A549 (cell line): ENCODE data around the gene DNAJC16. TPM values are rescaled to one million over a fixed set of nuclear protein-coding genes. Genes with fewer than 3 reads are reported as not detected.
A peak's percentile ranks its signal among the peaks of the same experiment; 100 is the strongest.
"Not testable (repeated sequence)": the region's sequence is repeated elsewhere in the genome, so short reads cannot be mapped to it uniquely, and the experiment has no call there.

ENCODE experiments used
- ATAC-seq, 2 experiments: fragments of 200-7000 bp in 1 of 2; fragments of >200 bp in 1 of 2; cut with Nextera tagmentation in 1 of 2; cut with Tn5 transposase in 1 of 2; 3 replicates each; pipeline versions ENCODE4 v1.8.0 to v1.9.1; 2018 to 2020; ENCODE audit warnings: mild to moderate bottlenecking in 1 of 2, moderate library complexity in 1 of 2
- CTCF ChIA-PET: fragments of 300-600 bp; sonication (Branson Sonifier 250); formaldehyde crosslinking; extraction: SDS; loops from one replicate; lab custom pipeline; 2021; ENCODE audit warnings: antibody characterized with exemption, inconsistent platforms; lab: Yijun Ruan, JAX
- POLR2A ChIA-PET: fragments of 350-600 bp; formaldehyde crosslinking; extraction: SDS; loops from one replicate; lab custom pipeline; 2021; ENCODE audit warnings: antibody characterized with exemption, inconsistent platforms; lab: Yijun Ruan, JAX
- DNase-seq, 2 experiments: peaks; one replicate each; pipeline versions ENCODE4 v3.0.0 to v3.0.0-alpha.2; 2011 to 2016; ENCODE audit warnings: low read depth in 1 of 2, low spot score in 1 of 2
- FAIRE-seq: peaks from 2 replicates; lab custom pipeline; 2011; peaks lifted over from hg19 to GRCh38; lab: Jason Lieb, UNC
- H3K27ac ChIP-seq, 2 experiments: fragments of >200 bp; sonication (Bioruptor Twin); formaldehyde crosslinking; 3 replicates each; pipeline ENCODE4 v1.5.1; 2016 to 2017
- H3K4me1 ChIP-seq: fragments of >200 bp; sonication (Bioruptor Twin); formaldehyde crosslinking; 3 replicates; pipeline ENCODE4 v1.6.1; 2016
- H3K4me2 ChIP-seq: fragments of >200 bp; sonication (Bioruptor Twin); formaldehyde crosslinking; 3 replicates; pipeline ENCODE4 v1.6.1; 2016
- H3K4me3 ChIP-seq: fragments of >200 bp; sonication (Bioruptor Twin); formaldehyde crosslinking; 3 replicates; pipeline ENCODE4 v1.5.1; 2016
- H3K9me3 ChIP-seq: fragments of >200 bp; sonication (Bioruptor Twin); formaldehyde crosslinking; 3 replicates; pipeline ENCODE4 v1.6.1; 2016
- BHLHE40 ChIP-seq: IDR thresholded peaks from 2 replicates; pipeline ENCODE4 v1.6.1; 2012; ENCODE audit warnings: low read depth, low read length, inconsistent platforms
- CBX2 ChIP-seq: fragments of 200-600 bp; sonication (generic); IDR thresholded peaks from 2 replicates; pipeline ENCODE4 v1.6.1; 2016; ENCODE audit warnings: low read depth, mild to moderate bottlenecking, borderline replicate concordance
- CBX8 ChIP-seq: fragments of 200-600 bp; sonication (generic); IDR thresholded peaks from 2 replicates; pipeline ENCODE4 v1.6.1; 2016
- CEBPB ChIP-seq, 2 experiments: fragments of >200 bp in 1 of 2; sonication (Bioruptor Twin) in 1 of 2; formaldehyde crosslinking in 1 of 2; IDR thresholded peaks; 2 replicates each; pipeline ENCODE4 v1.6.1; 2012 to 2016
- EP300 ChIP-seq, 2 experiments: fragments of >200 bp; sonication (Bioruptor Twin); formaldehyde crosslinking; IDR thresholded peaks; 2 replicates in 1 of 2; 3 replicates in 1 of 2; pipeline ENCODE4 v1.6.1; 2016 to 2017
- HOXA7 ChIP-seq: fragments of 250-450 bp; sonication (Bioruptor Pico); IDR thresholded peaks from 2 replicates; pipeline ENCODE4 v1.5.0; 2020; ENCODE audit warnings: mild to moderate bottlenecking, moderate library complexity
- HOXB5 ChIP-seq: fragments of 250-450 bp; sonication (Bioruptor Pico); IDR thresholded peaks from 2 replicates; pipeline ENCODE4 v1.5.0; 2020; ENCODE audit warnings: mild to moderate bottlenecking, moderate library complexity
- JUNB ChIP-seq: fragments of >200 bp; sonication (Bioruptor Twin); formaldehyde crosslinking; IDR thresholded peaks from 2 replicates; pipeline ENCODE4 v1.6.1; 2016
- MAFK ChIP-seq: fragments of 450-650 bp; IDR thresholded peaks from 2 replicates; pipeline ENCODE4 v1.6.1; 2014; ENCODE audit not compliant: partially characterized antibody
- NPAS2 ChIP-seq: fragments of 250-450 bp; sonication (Bioruptor Pico); IDR thresholded peaks from 2 replicates; pipeline ENCODE4 v1.8.0; 2022; ENCODE audit warnings: mild to moderate bottlenecking, moderate library complexity, borderline replicate concordance
- PBX3 ChIP-seq: IDR thresholded peaks from 2 replicates; pipeline ENCODE4 v1.6.1; 2012
- PHF8 ChIP-seq: fragments of 200-600 bp; sonication (generic); IDR thresholded peaks from 2 replicates; pipeline ENCODE4 v1.6.1; 2016; ENCODE audit warnings: low read depth, mild to moderate bottlenecking, antibody characterized with exemption, moderate library complexity, borderline replicate concordance
- RARB ChIP-seq: fragments of 250-450 bp; sonication (Bioruptor Pico); IDR thresholded peaks from 2 replicates; pipeline ENCODE4 v1.8.0; 2021; ENCODE audit warnings: mild to moderate bottlenecking, moderate library complexity
- RCOR1 ChIP-seq: fragments of 150-350 bp; IDR thresholded peaks from 2 replicates; pipeline ENCODE4 v1.6.1; 2014; ENCODE audit warnings: antibody characterized with exemption, low read length, low read depth
- RFX5 ChIP-seq: fragments of 450-650 bp; IDR thresholded peaks from 2 replicates; pipeline ENCODE4 v1.7.1; 2014; ENCODE audit warnings: antibody characterized with exemption, mild to moderate bottlenecking, moderate library complexity
- SMC3 ChIP-seq: fragments of >200 bp; sonication (Bioruptor Twin); formaldehyde crosslinking; IDR thresholded peaks from 3 replicates; pipeline ENCODE4 v1.6.1; 2018; ENCODE audit warnings: inconsistent platforms
- TP53 ChIP-seq: fragments of 250-450 bp; sonication (Bioruptor Pico); IDR thresholded peaks from 2 replicates; pipeline ENCODE4 v1.5.0; 2021; ENCODE audit warnings: mild to moderate bottlenecking, moderate library complexity
- ZFP36 ChIP-seq: fragments of 450-650 bp; IDR thresholded peaks from 2 replicates; pipeline ENCODE4 v1.6.1; 2014; ENCODE audit warnings: borderline replicate concordance; ENCODE audit not compliant: partially characterized antibody
- WGBS: methylation state at CpG from one replicate; pipeline ENCODE4 v1.1.6; 2017; ENCODE audit errors: missing lambda C conversion rate; 5-methylcytosine and 5-hydroxymethylcytosine counted together
- polyA plus RNA-seq, 4 experiments: library from polyadenylated mRNA; depleted of rRNA in 3 of 4; stranded (reverse); fragments of >200 nt; fragmentation: RNase III in 1 of 4; extraction: RNeasy Plus Mini Kit Qiagen cat#74134 plus additional on column Dnase treatment in 1 of 4; gene quantifications; 2 replicates in 3 of 4; 3 replicates in 1 of 4; pipeline ENCODE4 v1.2.3, GENCODE V29; 2011 to 2017

The DNAJC16 gene
- polyA plus RNA-seq, 2 of the 4 experiments (the other 2 are of a cell fraction) = 4.6 to 12.5 TPM

DNA sequence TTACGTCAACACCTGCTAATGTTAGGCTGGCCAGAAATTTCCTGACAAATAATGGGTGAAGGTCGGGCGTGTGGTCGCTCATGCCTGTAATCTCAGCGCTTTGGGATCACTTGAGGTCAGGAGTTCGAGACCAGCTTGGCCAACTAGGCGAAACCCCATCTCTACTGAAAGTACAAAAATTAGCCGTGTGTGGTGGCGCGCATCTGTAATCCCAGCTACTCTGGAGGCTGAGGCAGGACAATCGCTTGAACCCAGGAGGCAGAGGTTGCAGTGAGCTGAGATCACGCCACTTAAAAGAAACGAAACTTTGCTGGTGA is 77.3 kb downstream of the DNAJC16 start:
- Histone ChIP-seq H3K4me1 (peaks cover 15% of the 10 kb centered on the region), H3K4me3 (peak overlapping the region; percentile 88), H3K27ac (peak overlapping the region; percentile 79 to 84), H3K4me2 (peak overlapping the region; percentile 82)
- POLR2A ChIA-PET = interaction anchor here (0.6 to 2.2 kb wide), 4 partner anchors 8 to 209 kb away, joined by 3 to 24 read pairs (median 4); partner anchors contain the start of gene DDI2
- FAIRE-seq, DNase-seq, H3K9me3 ChIP-seq, ATAC-seq: not testable (repeated sequence)
- CTCF ChIA-PET = interaction anchor here (0.9 to 1.5 kb wide), 5 partner anchors 10 to 138 kb away, joined by 3 read pairs; no protein-coding TSS in a partner anchor
- WGBS = 87% methylated on average over 13 of the region's 13 CpGs

- ATAC-seq, H3K27ac ChIP-seq, FAIRE-seq, H3K4me2 ChIP-seq, DNase-seq, H3K4me3 ChIP-seq, H3K9me3 ChIP-seq: not testable (repeated sequence)
- H3K4me1 ChIP-seq = peaks cover 15% of the 10 kb centered on the region
- WGBS = 93% methylated on average over 13 of the region's 21 CpGs
- ChIA-PET CTCF (interaction anchor here (0.9 to 1.0 kb wide), 2 partner anchors 11 to 137 kb away, joined by 3 read pairs; no protein-coding TSS in a partner anchor), POLR2A (interaction anchor here (2.2 kb wide), 1 partner anchor 13 kb away, joined by 24 read pairs; the partner anchor contains the start of gene DDI2)
Measured at GRCh38 chr1:15604400-15604799, 77.8 kb downstream of the DNAJC16 start.

GRCh38 chr1:15605398-15606383 is 79.0 kb downstream of the DNAJC16 start:
- no peak for TF ChIP-seq BHLHE40
- no peak for TF ChIP-seq PBX3
- no peak for TF ChIP-seq JUNB
- TF ChIP-seq RCOR1 = no peak
- no peak for TF ChIP-seq NPAS2 (CRISPR knock-in tag)
- TF ChIP-seq CBX8 = no peak
- TF ChIP-seq RFX5 = no peak
- TF ChIP-seq CBX2 = no peak
- no peak for TF ChIP-seq ZFP36
- no peak for TF ChIP-seq HOXA7
- TF ChIP-seq CEBPB (IDR thresholded peaks at IDR 0.05) = no peak
- TF ChIP-seq PHF8 = no peak
- no peak for TF ChIP-seq SMC3
- no peak for TF ChIP-seq EP300 (IDR thresholded peaks at IDR 0.05)
- TF ChIP-seq RARB (CRISPR knock-in tag) = no peak
- WGBS = 50% methylated on average over 11 of the region's 11 CpGs
- CTCF ChIA-PET = interaction anchor here (0.6 to 0.7 kb wide), 3 partner anchors 103 to 155 kb away, joined by 3 to 4 read pairs (median 3); no protein-coding TSS in a partner anchor
- FAIRE-seq (no peak), ATAC-seq (no peak), DNase-seq (no peak)
- Histone ChIP-seq H3K9me3 (0 out of 3 replicates have a peak, but pooled peaks cover 2% of the 10 kb centered on the region), H3K4me2 (no peak overlapping the region), H3K4me1 (peaks cover 15% of the 10 kb centered on the region), H3K27ac (no peak overlapping the region), H3K4me3 (no peak overlapping the region)
- POLR2A ChIA-PET = interaction anchor here (0.6 to 0.7 kb wide), 2 partner anchors 11 to 220 kb away, joined by 3 read pairs; no protein-coding TSS in a partner anchor

GRCh38 chr1:15609631-15610030 is 83.0 kb downstream of the DNAJC16 start:
- Histone ChIP-seq H3K4me1 (no peaks in the 10 kb centered on the region), H3K9me3 (no peaks in the 10 kb centered on the region)
- TF ChIP-seq HOXB5 (no peak), MAFK (no peak), HOXA7 (no peak), NPAS2 (CRISPR knock-in tag) (no peak), TP53 (no peak), PBX3 (no peak), CEBPB (IDR thresholded peaks at IDR 0.05) (no peak)
- TF ChIP-seq, all 56 proteins: peak for 0
- POLR2A ChIA-PET = no interaction called here
- DNase-seq (no peak), ATAC-seq (no peak), FAIRE-seq (no peak)
- WGBS = 85% methylated on average over 7 of the region's 7 CpGs
- H3K4me3 ChIP-seq = no peak overlapping the region
- H3K27ac ChIP-seq = no peak overlapping the region
- CTCF ChIA-PET = no interaction called here
- H3K4me2 ChIP-seq = no peak overlapping the region
